Spleen (tissue), 3 donors: Measurements from ENCODE around the gene UBL5.

Experiments used
- POLR2A ChIP-seq, 3 donors: fragments of 450-650 bp; IDR thresholded peaks; one replicate each; pipeline ENCODE4 v1.5.1; 2017; ENCODE audit warnings: antibody characterized with exemption in 3 of 3, mild to moderate bottlenecking in 1 of 3
- POLR2AphosphoS5 ChIP-seq, 3 donors: sonication (generic); formaldehyde crosslinking; IDR thresholded peaks; one replicate each; pipeline ENCODE4 v1.5.1; 2017; ENCODE audit warnings: antibody characterized with exemption in 3 of 3

DNA sequence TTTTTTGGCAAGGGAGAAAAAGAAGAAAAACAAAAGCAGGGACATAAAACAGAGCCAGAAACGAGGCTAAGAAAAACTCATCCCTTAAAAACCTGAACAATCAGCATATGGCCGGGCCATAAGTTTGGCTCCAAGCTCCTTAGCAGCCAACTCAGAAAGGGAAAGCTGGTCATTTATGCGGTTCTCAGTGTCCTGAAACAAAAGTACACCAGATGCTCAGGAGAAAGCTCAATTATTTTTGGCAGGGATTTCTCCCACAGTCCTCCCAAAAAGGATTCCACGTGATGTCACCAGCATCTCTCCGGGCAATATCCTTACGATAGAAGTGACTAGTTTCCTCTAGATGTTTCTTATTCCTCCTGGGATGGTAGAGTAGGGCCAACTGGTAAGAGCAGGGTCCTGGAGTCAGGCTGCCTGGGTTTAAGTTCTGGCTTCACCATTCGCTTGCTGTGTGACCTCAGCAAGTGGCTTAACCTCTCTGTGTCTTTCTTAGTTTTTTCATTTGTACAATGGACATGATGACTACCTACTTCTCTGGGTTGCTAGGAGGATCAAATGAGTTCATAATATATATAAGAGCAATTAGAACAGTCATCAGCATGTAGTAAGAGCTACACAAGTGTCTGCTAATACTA lies 41.4 kb downstream of the UBL5 start:
- TF ChIP-seq POLR2AphosphoS5 (IDR thresholded peaks at IDR 0.05), result no peak
- TF ChIP-seq POLR2A (IDR thresholded peaks at IDR 0.05), result no peak
